DOHH2 (cell line): ENCODE data around the gene PXDC1.
"Not testable (repeated sequence)": the region's sequence is repeated elsewhere in the genome, so short reads cannot be mapped to it uniquely, and the experiment has no call there.

ENCODE experiments used
- H3F3A ChIP-seq: fragments of 200-600 bp; sonication (generic), shearing (Covaris generic); 2 replicates; pipeline ENCODE4 v1.6.0; 2016; ENCODE audit warnings: antibody characterized with exemption, mild to moderate bottlenecking; ENCODE audit not compliant: control insufficient read depth, insufficient read depth
- H3K27ac ChIP-seq: fragments of 200-600 bp; sonication (generic); 2 replicates; pipeline ENCODE4 v1.5.1; 2014; ENCODE audit warnings: low read depth, mild to moderate bottlenecking, low read length, moderate library complexity
- H3K27me3 ChIP-seq: fragments of 200-600 bp; sonication (generic); 2 replicates; pipeline ENCODE4 v1.6.1; 2014; ENCODE audit warnings: mild to moderate bottlenecking, low read length, mixed read lengths; ENCODE audit not compliant: control insufficient read depth
- H3K36me3 ChIP-seq: fragments of 200-600 bp; sonication (generic); 2 replicates; pipeline ENCODE4 v1.6.1; 2014; ENCODE audit warnings: mild to moderate bottlenecking, low read length, moderate library complexity, mixed read lengths; ENCODE audit not compliant: control insufficient read depth
- H3K4me1 ChIP-seq: fragments of 200-600 bp; sonication (generic); 2 replicates; pipeline ENCODE4 v1.6.1; 2014; ENCODE audit warnings: mild to moderate bottlenecking, low read length, mixed read lengths; ENCODE audit not compliant: control insufficient read depth
- H3K4me2 ChIP-seq: fragments of 200-600 bp; sonication (generic); 2 replicates; pipeline ENCODE4 v1.6.0; 2014; ENCODE audit warnings: mild to moderate bottlenecking, low read length, moderate library complexity
- H3K4me3 ChIP-seq: fragments of 200-600 bp; sonication (generic); 2 replicates; pipeline ENCODE4 v1.5.1; 2014; ENCODE audit warnings: mild to moderate bottlenecking, low read length, mixed read lengths
- H3K79me2 ChIP-seq: fragments of 200-600 bp; sonication (generic); 2 replicates; pipeline ENCODE4 v1.6.1; 2014; ENCODE audit warnings: mild to moderate bottlenecking, low read length, mixed read lengths; ENCODE audit not compliant: control insufficient read depth
- H3K9me2 ChIP-seq: fragments of 200-600 bp; sonication (generic); replicated peaks from 2 replicates; pipeline ENCODE4 v1.6.1; 2014; ENCODE audit warnings: mild to moderate bottlenecking, low read length, mixed read lengths; ENCODE audit not compliant: control insufficient read depth
- H3K9me3 ChIP-seq: fragments of 200-600 bp; sonication (generic); 2 replicates; pipeline ENCODE4 v1.6.1; 2014; ENCODE audit warnings: antibody characterized with exemption, low read length, mixed read lengths; ENCODE audit not compliant: control insufficient read depth, insufficient read depth
- H4K20me1 ChIP-seq: fragments of 200-600 bp; sonication (generic); 2 replicates; pipeline ENCODE4 v1.6.0; 2014; ENCODE audit warnings: low read depth, mild to moderate bottlenecking, antibody characterized with exemption, low read length, moderate library complexity; ENCODE audit not compliant: control insufficient read depth, insufficient read depth
- CTCF ChIP-seq: fragments of 200-600 bp; sonication (generic); IDR thresholded peaks from one replicate; pipeline ENCODE4 v1.5.1; 2014; ENCODE audit warnings: antibody characterized with exemption, mild to moderate bottlenecking, low read depth, low read length; ENCODE audit not compliant: poor library complexity, severe bottlenecking
- EZH2phosphoT487 ChIP-seq: fragments of 200-600 bp; sonication (generic); IDR thresholded peaks from 2 replicates; pipeline ENCODE4 v1.6.1; 2017; ENCODE audit warnings: borderline replicate concordance, mild to moderate bottlenecking, antibody characterized with exemption, low read length, moderate library complexity, mixed read lengths

Gene PXDC1

GRCh38 chr6:3775847-3776246 is 24.3 kb upstream of the PXDC1 start:
- no peaks in the 10 kb centered on the region for H3K79me2 ChIP-seq
- H3K4me1 ChIP-seq: peaks cover 9% of the 10 kb centered on the region
- TF ChIP-seq CTCF: no peak
- no peak overlapping the region for H3K4me2 ChIP-seq
- H3K27me3 ChIP-seq: no peaks in the 10 kb centered on the region
- no peak overlapping the region for H3K27ac ChIP-seq
- H3F3A ChIP-seq: no peaks in the 10 kb centered on the region
- H3K9me3 ChIP-seq: no peaks in the 10 kb centered on the region; the same call in 1 of the 2 replicates
- no peaks in the 10 kb centered on the region for H3K36me3 ChIP-seq
- H4K20me1 ChIP-seq: no peaks in the 10 kb centered on the region
- H3K9me2 ChIP-seq: no peaks in the 10 kb centered on the region
- no peak overlapping the region for H3K4me3 ChIP-seq

DNA sequence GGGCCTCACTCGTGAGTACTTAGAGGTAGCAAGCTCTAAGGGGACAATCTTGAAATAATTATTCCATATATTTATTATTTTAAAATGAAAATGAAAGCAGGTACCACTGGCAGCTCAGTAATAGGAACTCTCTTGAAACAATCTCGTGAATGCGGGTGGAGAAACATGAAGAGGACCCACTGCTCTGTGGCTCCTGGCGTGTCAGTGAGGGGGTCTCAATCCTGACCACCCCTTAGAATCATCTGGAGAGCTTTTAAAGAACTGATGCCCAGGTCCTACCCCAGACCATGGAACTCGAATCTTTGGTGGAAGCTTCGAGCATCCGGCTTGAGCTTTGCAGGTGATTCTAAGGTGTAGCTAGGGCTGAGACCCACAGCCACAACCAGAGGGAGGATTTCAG is 23.9 kb upstream of the PXDC1 start:
- H3K27me3 ChIP-seq: no peaks in the 10 kb centered on the region
- H3K9me3 ChIP-seq: no peaks in the 10 kb centered on the region; the same call in 1 of the 2 replicates
- no peak overlapping the region for H3K27ac ChIP-seq
- no peaks in the 10 kb centered on the region for H3K9me2 ChIP-seq
- peaks cover 13% of the 10 kb centered on the region for H3K4me1 ChIP-seq
- H3K4me2 ChIP-seq: no peak overlapping the region
- no peak overlapping the region for H3K4me3 ChIP-seq
- no peaks in the 10 kb centered on the region for H4K20me1 ChIP-seq
- H3F3A ChIP-seq: no peaks in the 10 kb centered on the region
- no peaks in the 10 kb centered on the region for H3K36me3 ChIP-seq
- H3K79me2 ChIP-seq: no peaks in the 10 kb centered on the region
- TF ChIP-seq CTCF (no peak), EZH2phosphoT487 (no peak)

DNA sequence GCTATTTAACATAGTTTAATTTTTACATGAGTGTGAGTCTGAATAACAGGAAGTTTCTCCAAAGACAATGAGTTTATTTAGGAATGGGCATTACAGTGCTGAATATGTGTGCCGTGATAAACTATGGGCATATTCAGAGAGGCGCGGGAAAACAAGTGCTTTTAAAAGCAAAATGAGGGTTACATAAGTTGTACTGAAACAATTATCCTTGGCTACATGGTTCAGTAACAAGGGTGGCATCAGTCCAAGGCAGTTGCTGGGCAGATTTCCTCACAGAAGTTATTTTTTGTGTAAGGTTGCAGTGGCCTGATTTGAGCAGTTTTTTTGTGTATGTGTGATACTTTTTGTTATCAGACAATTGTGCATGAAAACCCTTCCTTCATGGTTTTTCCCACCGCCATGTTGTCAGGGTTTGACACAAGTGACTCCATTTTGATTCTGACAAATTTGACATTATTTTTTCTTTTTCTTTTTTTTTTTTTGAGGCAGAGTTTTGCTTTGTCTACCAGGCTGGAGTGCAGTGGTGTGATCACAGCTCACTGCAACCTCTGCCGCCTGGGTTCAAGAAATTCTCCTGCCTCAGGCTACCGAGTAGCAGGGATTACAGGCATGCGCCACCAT is 22.3 kb upstream of the PXDC1 start:
- no peaks in the 10 kb centered on the region for H3K27me3 ChIP-seq
- no peak overlapping the region for H3K4me2 ChIP-seq
- H3K4me1 ChIP-seq: peaks cover 28% of the 10 kb centered on the region
- no peak for TF ChIP-seq CTCF
- no peak for TF ChIP-seq EZH2phosphoT487
- H3K79me2 ChIP-seq: no peaks in the 10 kb centered on the region
- no peaks in the 10 kb centered on the region for H3K36me3 ChIP-seq
- H3F3A ChIP-seq: no peaks in the 10 kb centered on the region
- no peak overlapping the region for H3K4me3 ChIP-seq
- no peaks in the 10 kb centered on the region for H4K20me1 ChIP-seq
- no peaks in the 10 kb centered on the region; the same call in 1 of the 2 replicates for H3K9me3 ChIP-seq
- no peak overlapping the region for H3K27ac ChIP-seq
- no peaks in the 10 kb centered on the region for H3K9me2 ChIP-seq

- H3K27me3 ChIP-seq, H3K9me3 ChIP-seq, H3K79me2 ChIP-seq, H3K27ac ChIP-seq, H3K4me2 ChIP-seq, H3K36me3 ChIP-seq, H3K4me3 ChIP-seq, H4K20me1 ChIP-seq, H3K9me2 ChIP-seq, H3F3A ChIP-seq: not testable (repeated sequence)
- peaks cover 42% of the 10 kb centered on the region for H3K4me1 ChIP-seq
Measured at GRCh38 chr6:3772127-3772999, 20.9 kb upstream of the PXDC1 start.
